GM19193 (cell line): ENCODE measurements around the gene C12orf56.
A peak's percentile ranks its signal among the peaks of the same experiment; 100 is the strongest.

Experiments
- POLR2A ChIP-seq: IDR thresholded peaks from 4 replicates; pipeline ENCODE4 v1.6.1; 2011; ENCODE audit not compliant: insufficient read depth, insufficient read length; ENCODE audit errors: extremely low read depth

Gene C12orf56

GRCh38 chr12:64225626-64226025 is 164.9 kb downstream of the C12orf56 start:
- no peak for TF ChIP-seq POLR2A

GRCh38 chr12:64222009-64222765 is 168.4 kb downstream of the C12orf56 start, which contains the start of gene KICS2:
Gene KICS2, minus strand, starts transcription at chr12:64222296. Its CDS starts 59 bp downstream, at chr12:64222237.
- peak; percentile 93 for TF ChIP-seq POLR2A

GRCh38 chr12:64221651-64222008 is 168.9 kb downstream of the C12orf56 start:
- TF ChIP-seq POLR2A: no peak

- TF ChIP-seq POLR2A: no peak
Measured at GRCh38 chr12:64220046-64220445, 170.5 kb downstream of the C12orf56 start.

- TF ChIP-seq POLR2A: no peak
Measured at GRCh38 chr12:64219145-64219544, 171.4 kb downstream of the C12orf56 start.

- TF ChIP-seq POLR2A: no peak
Measured at GRCh38 chr12:64218597-64218996, 172.0 kb downstream of the C12orf56 start.

- TF ChIP-seq POLR2A: no peak
Measured at GRCh38 chr12:64216239-64216638, 174.3 kb downstream of the C12orf56 start.
